Fibroblast of pulmonary artery (primary cell): ENCODE results near the gene TPRKB.
"Not testable (repeated sequence)": the region's sequence is repeated elsewhere in the genome, so short reads cannot be mapped to it uniquely, and the experiment has no call there.

Source experiments
- DNase-seq: peaks from one replicate; pipeline ENCODE4 v3.0.0-alpha.2; 2010; ENCODE audit warnings: low read depth
- H3K4me3 ChIP-seq: replicated peaks from 2 replicates; pipeline ENCODE4 v1.5.1; 2011; ENCODE audit warnings: low read depth, mild to moderate bottlenecking, control low read depth, low read length, moderate library complexity
- CTCF ChIP-seq: IDR thresholded peaks from 2 replicates; pipeline ENCODE4 v1.5.1; 2011; ENCODE audit warnings: mild to moderate bottlenecking, control low read depth, low read length, inconsistent platforms; ENCODE audit errors: missing control alignments

TPRKB gene

GRCh38 chr2:73679951-73680571 lies 57.1 kb downstream of the TPRKB start:
- peak; percentile 37 for DNase-seq
- not testable (repeated sequence) for H3K4me3 ChIP-seq
- TF ChIP-seq CTCF = peak; percentile 54
